K562 (cell line): Measurements from ENCODE around the gene SPCS3. TPM values are rescaled to one million over a fixed set of nuclear protein-coding genes. Genes with fewer than 3 reads are reported as not detected.

Source experiments
- BACH1 ChIP-seq: fragments of 200-800 bp; sonication (Bioruptor generic); IDR thresholded peaks from 2 replicates; pipeline ENCODE4 v1.6.1; 2016; ENCODE audit warnings: missing genetic modification characterization, missing compliant biosample characterization
- CHD7 ChIP-seq: fragments of 200-600 bp; sonication (generic); IDR thresholded peaks from one replicate; pipeline ENCODE4 v1.6.1; 2012; ENCODE audit warnings: mild to moderate bottlenecking, low read depth, low read length, inconsistent platforms
- IRF1 ChIP-seq: sonication (generic); formaldehyde crosslinking; IDR thresholded peaks from 2 replicates; pipeline ENCODE4 v1.8.0; 2022; ENCODE audit warnings: missing genetic modification reagents, mild to moderate bottlenecking, borderline replicate concordance
- NBN ChIP-seq: fragments of 450-650 bp; IDR thresholded peaks from 2 replicates; pipeline ENCODE4 v1.6.1; 2016; ENCODE audit warnings: low read depth, mild to moderate bottlenecking
- NCOR1 ChIP-seq: fragments of 450-650 bp; IDR thresholded peaks from 2 replicates; pipeline ENCODE4 v1.6.1; 2016; ENCODE audit warnings: mild to moderate bottlenecking, moderate library complexity
- PATZ1 ChIP-seq: fragments of 250-450 bp; sonication (Bioruptor Pico); IDR thresholded peaks from 2 replicates; pipeline ENCODE4 v1.5.0; 2020; ENCODE audit warnings: mild to moderate bottlenecking, borderline replicate concordance
- RB1 ChIP-seq: fragments of 450-650 bp; IDR thresholded peaks from 2 replicates; pipeline ENCODE4 v1.6.1; 2017; ENCODE audit warnings: low read depth, mild to moderate bottlenecking
- STAT5A ChIP-seq: IDR thresholded peaks from 2 replicates; pipeline ENCODE4 v1.6.1; 2012; ENCODE audit warnings: low read length, inconsistent platforms, borderline replicate concordance
- ZBTB12 ChIP-seq: fragments of 250-450 bp; sonication (Bioruptor Pico); IDR thresholded peaks from 2 replicates; pipeline ENCODE4 v1.4.0; 2020
- ZNF584 ChIP-seq: fragments of 200-800 bp; sonication (Bioruptor generic); IDR thresholded peaks from 2 replicates; pipeline ENCODE4 v1.6.1; 2016; ENCODE audit warnings: low read depth, mild to moderate bottlenecking, missing genetic modification characterization, missing compliant biosample characterization
- ZNF830 ChIP-seq: fragments of 250-450 bp; sonication (Bioruptor Pico); IDR thresholded peaks from 2 replicates; pipeline ENCODE4 v1.5.0; 2021; ENCODE audit warnings: mild to moderate bottlenecking
- polyA plus RNA-seq, 8 experiments: library from polyadenylated mRNA; depleted of rRNA in 4 of 8; stranded (reverse) in 5 of 8; unstranded in 3 of 8; fragments of >200 nt; fragmentation: Nextera tagmentation in 2 of 8; fragmentation: Illumina TruSeq in 1 of 8; extraction: Ambion mirVana in 2 of 8; extraction: Trizol in 1 of 8; gene quantifications; 2 replicates each; pipeline versions ENCODE4 v1.2.1 to v1.2.3, GENCODE V29; 2011 to 2014; ENCODE audit warnings: inconsistent platforms in 1 of 8, missing spikeins in 1 of 8
- total RNA-seq, 7 experiments: library from RNA; depleted of rRNA in 6 of 7; stranded (reverse); fragments of >200 nt in 6 of 7; fragmentation: Illumina TruSeq in 2 of 7; extraction: Trizol in 2 of 7; gene quantifications; 2 replicates each; pipeline versions ENCODE4 v1.2.1 to v1.2.3, GENCODE V29; 2011 to 2021; ENCODE audit warnings: low replicate concordance in 1 of 7

Gene SPCS3
- total and polyA plus RNA-seq, 9 of the 15 experiments (the other 6 are each of a cell fraction or from before 2014, with no cell fraction given), result 64.6 to 196 (median 85.4) TPM

- no peak for TF ChIP-seq CHD7
- no peak for TF ChIP-seq ZNF584 (CRISPR knock-in tag)
- no peak for TF ChIP-seq NBN
- TF ChIP-seq IRF1 (CRISPR knock-in tag), result no peak
- no peak for TF ChIP-seq BACH1 (tag)
- TF ChIP-seq NCOR1, result peak; percentile 79
- no peak for TF ChIP-seq PATZ1
- no peak for TF ChIP-seq ZBTB12 (CRISPR knock-in tag)
- no peak for TF ChIP-seq ZNF830 (CRISPR knock-in tag)
- TF ChIP-seq RB1, result no peak
- peak; percentile 54 for TF ChIP-seq STAT5A
These were observed 29.2 kb upstream of the SPCS3 start (continued) for GRCh38 chr4:176290520-176290919.
